HUES48 (cell line): ENCODE data around the gene OR1E2.
"Not testable (repeated sequence)": the region's sequence is repeated elsewhere in the genome, so short reads cannot be mapped to it uniquely, and the experiment has no call there.

Source experiments
- H3K27ac ChIP-seq: one replicate; pipeline ENCODE4 v1.7.0; 2013; ENCODE audit warnings: low read depth, low read length, inconsistent platforms
- H3K27me3 ChIP-seq: 2 replicates; pipeline ENCODE4 v1.6.1; 2013; ENCODE audit warnings: mild to moderate bottlenecking, low read length; ENCODE audit not compliant: control insufficient read depth, insufficient read depth
- H3K36me3 ChIP-seq: 2 replicates; pipeline ENCODE4 v1.6.1; 2013; ENCODE audit warnings: low read length; ENCODE audit not compliant: control insufficient read depth, insufficient read depth
- H3K4me1 ChIP-seq: 2 replicates; pipeline ENCODE4 v1.6.1; 2013; ENCODE audit warnings: mild to moderate bottlenecking, low read length; ENCODE audit not compliant: control insufficient read depth, insufficient read depth
- H3K4me3 ChIP-seq: 2 replicates; pipeline ENCODE4 v1.5.1; 2013; ENCODE audit warnings: mild to moderate bottlenecking, low read depth, low read length
- H3K9ac ChIP-seq: 2 replicates; pipeline ENCODE4 v1.6.1; 2013; ENCODE audit warnings: mild to moderate bottlenecking, low read depth, low read length, moderate library complexity
- H3K9me3 ChIP-seq: 2 replicates; pipeline ENCODE4 v1.6.1; 2013; ENCODE audit warnings: low read length; ENCODE audit not compliant: control insufficient read depth, insufficient read depth

The OR1E2 gene

GRCh38 chr17:3448059-3448665, 14.5 kb upstream of the OR1E2 start:
- Histone ChIP-seq H3K36me3 (no peaks in the 10 kb centered on the region), H3K27ac (no peak overlapping the region), H3K4me3 (no peak overlapping the region), H3K4me1 (no peaks in the 10 kb centered on the region), H3K9me3 (no peaks in the 10 kb centered on the region), H3K27me3 (no peaks in the 10 kb centered on the region), H3K9ac (no peak overlapping the region)

GRCh38 chr17:3447625-3448024, 14.0 kb upstream of the OR1E2 start:
- no peak overlapping the region for H3K9ac ChIP-seq
- H3K4me3 ChIP-seq: no peak overlapping the region
- H3K36me3 ChIP-seq: no peaks in the 10 kb centered on the region
- H3K4me1 ChIP-seq: no peaks in the 10 kb centered on the region
- H3K27me3 ChIP-seq: no peaks in the 10 kb centered on the region
- no peaks in the 10 kb centered on the region for H3K9me3 ChIP-seq
- H3K27ac ChIP-seq: no peak overlapping the region

- no peaks in the 10 kb centered on the region for H3K4me1 ChIP-seq
- no peak overlapping the region for H3K9ac ChIP-seq
- H3K36me3 ChIP-seq: no peaks in the 10 kb centered on the region
- H3K4me3 ChIP-seq: no peak overlapping the region
- H3K27ac ChIP-seq: no peak overlapping the region
- H3K27me3 ChIP-seq: no peaks in the 10 kb centered on the region
- no peaks in the 10 kb centered on the region for H3K9me3 ChIP-seq
Measured at GRCh38 chr17:3440451-3440850, 6.8 kb upstream of the OR1E2 start.

GRCh38 chr17:3438368-3438767, 4.7 kb upstream of the OR1E2 start:
- H3K9ac ChIP-seq: no peak overlapping the region
- H3K27me3 ChIP-seq: no peaks in the 10 kb centered on the region
- no peak overlapping the region for H3K27ac ChIP-seq

GRCh38 chr17:3433215-3433614, 426 bp downstream of the OR1E2 start:
- H3K27ac ChIP-seq, H3K4me1 ChIP-seq, H3K36me3 ChIP-seq, H3K9ac ChIP-seq, H3K27me3 ChIP-seq, H3K4me3 ChIP-seq: not testable (repeated sequence)
- H3K9me3 ChIP-seq: peaks cover 14% of the 10 kb centered on the region; the same call in 1 of the 2 replicates

More at GRCh38 chr17:3438368-3438767, 4.7 kb upstream of the OR1E2 start:
- no peaks in the 10 kb centered on the region for H3K4me1 ChIP-seq
- H3K9me3 ChIP-seq: no peaks in the 10 kb centered on the region
- H3K36me3 ChIP-seq: no peaks in the 10 kb centered on the region
- no peak overlapping the region for H3K4me3 ChIP-seq

- Histone ChIP-seq H3K27ac (no peak overlapping the region), H3K9ac (no peak overlapping the region), H3K36me3 (no peaks in the 10 kb centered on the region), H3K4me1 (no peaks in the 10 kb centered on the region), H3K9me3 (peaks cover 40% of the 10 kb centered on the region), H3K27me3 (no peaks in the 10 kb centered on the region), H3K4me3 (no peak overlapping the region)
Measured at GRCh38 chr17:3418222-3418621, 15.4 kb downstream of the OR1E2 start.

- Histone ChIP-seq H3K27me3 (no peaks in the 10 kb centered on the region), H3K27ac (no peak overlapping the region), H3K9me3 (peaks cover 18% of the 10 kb centered on the region), H3K4me1 (no peaks in the 10 kb centered on the region), H3K36me3 (no peaks in the 10 kb centered on the region), H3K4me3 (no peak overlapping the region), H3K9ac (no peak overlapping the region)
Measured at GRCh38 chr17:3415610-3416009, 18.0 kb downstream of the OR1E2 start.

GRCh38 chr17:3412216-3412615, 21.4 kb downstream of the OR1E2 start:
- H3K27ac ChIP-seq, H3K9ac ChIP-seq, H3K27me3 ChIP-seq, H3K4me1 ChIP-seq, H3K36me3 ChIP-seq, H3K4me3 ChIP-seq: not testable (repeated sequence)
- peaks cover 22% of the 10 kb centered on the region for H3K9me3 ChIP-seq

GRCh38 chr17:3411070-3411469, 22.6 kb downstream of the OR1E2 start, which contains the start of gene OR3A3:
Gene OR3A3 (plus strand): TSS chr17:3411370.
- no peaks in the 10 kb centered on the region for H3K36me3 ChIP-seq
- no peak within 1 kb of the TSS for H3K27ac ChIP-seq
- H3K27me3 ChIP-seq: no peaks in the 10 kb centered on the region

GRCh38 chr17:3403856-3404255, 29.8 kb downstream of the OR1E2 start:
- not testable (repeated sequence) for H3K27me3 ChIP-seq, H3K27ac ChIP-seq, H3K9ac ChIP-seq, H3K4me3 ChIP-seq, H3K4me1 ChIP-seq, H3K36me3 ChIP-seq
- H3K9me3 ChIP-seq: peaks cover 63% of the 10 kb centered on the region

More at GRCh38 chr17:3411070-3411469, 22.6 kb downstream of the OR1E2 start, which contains the start of gene OR3A3:
- Histone ChIP-seq H3K4me1 (no peaks in the 10 kb centered on the region), H3K4me3 (no peak within 1 kb of the TSS), H3K9ac (no peak within 1 kb of the TSS), H3K9me3 (peaks cover 27% of the 10 kb centered on the region)

- Histone ChIP-seq H3K4me1 (no peaks in the 10 kb centered on the region), H3K27ac (no peak overlapping the region), H3K4me3 (no peak overlapping the region), H3K9ac (no peak overlapping the region), H3K27me3 (no peaks in the 10 kb centered on the region), H3K36me3 (no peaks in the 10 kb centered on the region), H3K9me3 (peaks cover 64% of the 10 kb centered on the region)
Measured at GRCh38 chr17:3401786-3402185, 31.9 kb downstream of the OR1E2 start.
